Stimulated activated naive CD4-positive, alpha-beta T cell treated with Interleukin-2 at 50 U/mL for 16 hours (primary cell): Measurements from ENCODE around the gene TMEM260.
"Not testable (repeated sequence)": the region's sequence is repeated elsewhere in the genome, so short reads cannot be mapped to it uniquely, and the experiment has no call there.

Experiments used
- DNase-seq: peaks from one replicate; lab custom pipeline; 2025; lab: John Stamatoyannopoulos, UW

Gene TMEM260

DNA sequence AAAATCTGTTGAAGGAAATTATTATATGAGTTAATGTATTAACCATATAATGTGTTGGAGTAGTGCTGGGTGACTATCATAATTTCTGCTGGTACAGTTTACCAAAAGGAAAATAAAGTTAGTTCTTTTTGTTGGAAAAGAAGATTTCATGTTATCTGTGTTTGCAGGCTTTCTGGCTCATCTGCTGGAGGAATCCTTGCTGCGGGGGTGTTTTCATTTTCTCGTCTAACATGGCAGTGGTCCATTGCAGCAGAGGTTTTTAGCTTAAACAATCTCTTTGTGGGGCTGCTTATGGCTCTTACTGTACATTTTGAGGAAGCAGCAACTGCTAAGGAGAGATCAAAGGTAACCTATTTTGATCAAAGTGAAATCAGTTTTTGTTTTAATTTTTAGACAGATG, 24.1 kb downstream of the TMEM260 start:
- no peak for DNase-seq

DNA sequence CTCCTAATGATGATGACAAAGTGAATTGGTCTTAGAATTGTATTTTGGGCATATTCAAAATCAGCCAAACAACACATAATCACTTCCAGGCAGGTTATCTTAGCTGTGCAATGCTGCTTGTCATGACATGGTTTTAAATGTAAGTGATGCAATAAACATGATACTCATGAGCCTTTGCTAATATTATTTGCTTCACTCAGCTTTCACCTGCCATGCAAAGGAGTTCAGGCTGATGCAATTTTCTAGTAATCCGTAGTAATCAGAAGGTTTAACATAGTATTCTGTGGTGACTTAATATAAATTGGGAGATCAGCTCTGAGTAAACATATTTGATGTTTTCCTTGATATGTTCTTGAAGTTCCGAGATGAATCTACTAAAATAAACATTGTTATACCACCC, 29.1 kb downstream of the TMEM260 start:
- no peak for DNase-seq

DNA sequence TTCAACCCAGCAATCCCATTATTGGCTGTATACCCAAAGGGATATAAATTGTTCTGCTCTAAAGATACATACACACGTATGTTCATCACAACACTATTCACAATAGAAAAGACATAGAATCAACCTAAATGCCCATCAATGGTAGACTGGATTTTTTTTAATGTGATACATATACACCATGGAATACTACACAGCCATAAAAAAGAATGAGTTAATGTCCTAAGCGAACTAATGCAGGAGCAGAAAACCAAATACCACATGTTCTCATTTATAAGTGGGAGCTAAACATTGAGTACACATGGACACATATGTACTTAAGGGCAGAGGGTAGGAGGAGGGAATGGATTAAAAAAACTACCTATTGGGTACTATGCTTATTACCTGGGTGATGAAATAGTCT, 32.1 kb downstream of the TMEM260 start:
- not testable (repeated sequence) for DNase-seq

GRCh38 chr14:56617084-56617483, 37.5 kb downstream of the TMEM260 start:
- DNase-seq = no peak

- DNase-seq = no peak
Observed at GRCh38 chr14:56630707-56631106, 51.1 kb downstream of the TMEM260 start.

- no peak for DNase-seq
Observed at GRCh38 chr14:56632195-56632594, 52.6 kb downstream of the TMEM260 start.

GRCh38 chr14:56633544-56633943, 53.9 kb downstream of the TMEM260 start:
- no peak for DNase-seq

- DNase-seq = no peak
Observed at GRCh38 chr14:56635041-56635440, 55.4 kb downstream of the TMEM260 start.

GRCh38 chr14:56647493-56647892, 67.9 kb downstream of the TMEM260 start:
- no peak for DNase-seq

DNA sequence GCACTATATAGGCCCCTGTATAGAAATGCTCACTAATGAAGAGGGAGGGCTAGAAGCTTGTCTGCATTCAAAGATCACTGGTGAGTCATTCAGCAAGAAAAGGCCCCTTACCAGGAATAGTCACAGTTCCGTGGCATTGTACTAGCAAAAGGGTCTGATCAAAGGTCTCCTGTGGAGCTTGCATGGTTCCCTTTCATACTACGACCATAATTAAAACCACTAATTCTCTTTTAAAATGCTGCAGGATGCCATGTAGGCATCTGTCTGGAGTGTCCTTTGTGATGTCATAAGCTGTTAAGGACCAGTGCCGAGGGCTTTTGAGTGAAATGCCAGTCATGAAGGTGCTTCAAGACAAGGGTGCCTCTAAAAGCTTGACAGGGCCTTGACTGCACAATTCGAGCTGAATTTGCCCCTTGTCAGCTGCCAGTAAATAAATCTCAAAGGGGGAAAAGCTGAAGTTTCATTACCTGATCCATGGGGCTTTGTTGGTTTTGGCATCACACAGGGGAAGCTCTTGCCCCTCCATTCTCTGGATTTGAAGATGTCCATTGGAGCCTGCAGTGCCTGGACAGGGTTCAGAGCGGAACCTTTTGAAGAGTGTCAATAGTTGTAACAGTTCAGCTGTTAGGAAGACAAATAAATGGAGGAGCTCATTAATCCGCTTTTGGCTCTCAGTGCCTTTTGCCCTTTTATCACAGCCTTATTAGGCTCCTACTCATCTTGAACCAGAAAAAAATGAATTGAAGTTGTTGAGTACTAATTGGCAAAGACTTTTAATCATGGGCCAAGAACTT, 69.1 kb downstream of the TMEM260 start:
- no peak for DNase-seq

DNA sequence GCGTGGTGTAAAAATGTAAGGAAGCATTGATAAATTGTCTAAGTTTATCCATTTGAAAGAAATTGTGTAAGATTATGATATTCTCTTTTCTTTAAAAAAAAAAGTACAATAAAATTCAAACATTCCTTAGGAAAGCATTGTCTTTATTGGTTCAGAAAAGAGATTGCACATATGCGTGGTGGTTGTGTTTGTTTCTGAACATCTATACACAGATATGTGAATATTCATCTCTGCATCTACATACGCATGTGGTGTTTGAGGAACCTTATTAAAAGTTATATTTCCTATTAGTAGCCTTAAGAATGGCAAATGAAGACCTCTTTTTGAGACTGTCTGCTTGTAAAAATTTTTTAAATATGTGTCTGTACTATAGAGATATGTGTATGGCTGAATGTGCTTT, 69.8 kb downstream of the TMEM260 start:
- DNase-seq = no peak

GRCh38 chr14:56650048-56650447, 70.5 kb downstream of the TMEM260 start:
- DNase-seq = no peak

GRCh38 chr14:56650979-56651378, 71.4 kb downstream of the TMEM260 start:
- no peak for DNase-seq

DNA sequence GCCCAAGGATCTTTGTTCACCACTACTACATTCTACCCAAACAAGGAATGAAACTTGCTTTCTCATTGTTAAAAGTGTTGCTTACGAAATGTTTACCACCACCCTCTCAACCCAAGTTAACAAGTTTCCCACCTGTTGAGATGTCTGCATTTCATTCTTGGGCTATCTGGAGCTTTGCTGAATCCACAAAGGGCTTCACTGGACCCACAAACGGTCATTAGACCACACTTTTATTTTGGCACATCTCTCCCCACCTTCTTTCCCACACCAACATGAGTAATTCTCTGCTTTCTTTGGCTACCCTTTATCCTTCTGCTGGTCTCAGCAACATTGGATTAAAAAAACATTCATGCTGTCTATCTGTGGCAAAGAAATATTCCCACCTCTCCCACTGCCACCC, 78.0 kb downstream of the TMEM260 start:
- DNase-seq = no peak

DNA sequence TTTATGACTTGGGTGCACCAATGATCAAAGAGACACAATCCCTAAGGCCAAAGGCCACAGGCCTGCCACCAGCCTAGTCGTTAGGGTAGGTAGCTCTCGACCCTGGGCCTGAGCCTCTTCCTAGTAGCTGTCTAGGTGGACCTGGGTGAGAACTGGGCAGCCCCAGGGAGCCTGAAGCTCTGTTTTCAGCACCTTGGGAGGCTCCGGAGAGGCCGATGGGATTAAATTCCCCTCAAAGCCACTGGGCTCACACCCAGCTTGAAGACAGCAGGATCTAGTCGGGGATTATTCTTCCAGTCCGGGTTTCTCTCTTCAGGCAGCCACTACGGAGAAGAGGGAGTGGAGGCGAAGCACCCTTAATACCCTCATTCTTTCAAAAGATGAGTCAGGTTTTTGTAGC, 79.8 kb downstream of the TMEM260 start:
- no peak for DNase-seq

DNA sequence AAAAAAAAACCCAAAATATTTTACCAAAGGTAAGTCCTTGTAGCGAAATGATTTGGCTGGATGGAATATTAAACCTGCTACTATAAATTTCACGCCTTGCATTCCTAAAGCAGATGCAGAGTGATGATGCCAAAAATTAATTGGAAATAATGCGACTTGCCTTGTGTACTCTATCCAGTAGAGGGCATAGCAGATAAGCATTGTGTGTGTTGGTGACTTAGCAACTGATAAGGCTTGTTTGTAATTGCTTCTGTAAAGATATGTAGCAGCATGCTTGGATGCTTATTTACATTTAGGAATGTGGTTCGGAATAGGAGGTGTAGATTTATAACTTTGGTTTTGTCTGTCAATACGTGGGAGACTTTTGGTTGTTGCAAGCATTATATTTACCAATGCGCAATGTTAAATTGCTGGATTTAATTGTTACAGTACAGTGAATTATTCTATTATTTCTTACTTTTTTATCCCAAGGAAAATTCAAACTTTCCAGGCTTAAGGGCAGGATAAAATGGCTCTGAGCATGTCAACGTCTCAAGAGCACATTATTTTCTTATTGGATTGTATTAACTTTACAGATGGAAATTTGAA, 80.5 kb downstream of the TMEM260 start:
- DNase-seq = no peak

DNA sequence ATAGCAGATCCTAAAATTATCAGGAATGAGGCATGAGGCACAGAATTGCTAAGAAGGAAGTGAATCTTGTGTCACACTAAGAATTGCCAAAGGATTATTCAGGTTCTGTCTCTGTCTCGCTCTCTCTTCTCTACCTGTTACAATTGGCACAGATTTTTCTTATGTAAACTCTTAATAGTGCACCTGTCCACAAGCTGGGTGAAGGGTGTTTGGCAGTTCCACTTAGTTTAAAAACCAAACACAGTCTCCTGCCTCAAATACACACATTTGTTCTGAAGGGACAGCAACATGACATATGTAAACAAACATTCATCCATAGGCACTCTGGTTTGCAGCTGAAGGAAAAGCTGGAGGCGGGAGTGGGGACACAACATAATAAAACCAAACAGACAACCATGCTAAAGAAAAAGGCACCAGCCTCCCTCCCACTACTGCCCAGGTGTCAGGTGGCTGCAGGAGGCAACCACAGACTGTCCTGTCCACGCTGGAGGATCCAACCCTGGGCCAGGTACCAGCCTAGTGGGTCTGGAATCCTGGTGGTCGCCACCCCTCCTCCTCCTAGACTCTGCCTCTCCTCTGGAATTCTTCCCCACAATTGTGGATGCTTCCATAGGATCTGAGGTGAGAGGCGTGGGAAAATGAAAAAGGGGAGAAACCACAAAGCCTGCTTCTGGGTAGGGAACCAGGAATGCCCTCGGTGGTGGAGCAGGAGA, 81.2 kb downstream of the TMEM260 start:
- DNase-seq = no peak

DNA sequence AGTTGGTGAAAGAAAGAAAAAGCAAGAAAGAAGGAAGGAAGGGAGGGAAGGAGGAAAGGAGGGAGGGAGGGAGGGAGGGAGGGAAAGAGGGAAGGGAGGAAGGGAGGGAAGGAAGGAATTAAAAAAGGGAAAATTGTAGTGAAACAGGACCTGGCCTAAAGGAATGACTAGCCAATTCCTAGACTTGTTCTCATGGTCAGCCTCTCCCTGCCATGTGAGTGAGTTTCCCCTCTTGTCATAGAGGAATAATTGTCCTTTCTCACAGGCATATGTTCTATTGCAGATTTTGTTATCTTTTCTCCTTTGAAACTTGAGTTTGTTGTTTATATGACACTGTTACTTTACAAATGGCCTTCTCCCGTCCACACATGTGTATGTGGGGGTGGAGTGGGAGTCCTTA, 81.9 kb downstream of the TMEM260 start:
- DNase-seq = no peak

GRCh38 chr14:56664811-56665421, 85.3 kb downstream of the TMEM260 start:
- DNase-seq = no peak

GRCh38 chr14:56666294-56666693, 86.7 kb downstream of the TMEM260 start:
- no peak for DNase-seq

- no peak for DNase-seq
Observed at GRCh38 chr14:56666716-56667115, 87.1 kb downstream of the TMEM260 start.

DNA sequence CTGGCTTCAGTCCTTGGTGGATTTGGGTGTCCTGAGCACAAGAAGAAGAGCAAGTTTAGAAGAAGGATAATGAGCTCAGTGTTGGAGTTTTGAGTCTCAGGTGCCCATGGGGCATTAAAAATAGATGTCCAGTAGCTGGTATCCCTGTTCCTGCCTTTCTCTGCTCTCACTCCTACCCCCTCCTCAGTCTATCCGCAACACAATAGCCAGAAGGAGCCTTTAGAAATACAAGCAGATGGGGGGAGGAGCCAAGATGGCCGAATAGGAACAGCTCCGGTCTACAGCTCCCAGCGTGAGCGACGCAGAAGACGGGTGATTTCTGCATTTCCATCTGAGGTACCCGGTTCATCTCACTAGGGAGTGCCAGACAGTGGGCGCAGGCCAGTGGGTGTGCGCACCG, 87.7 kb downstream of the TMEM260 start:
- not testable (repeated sequence) for DNase-seq

DNA sequence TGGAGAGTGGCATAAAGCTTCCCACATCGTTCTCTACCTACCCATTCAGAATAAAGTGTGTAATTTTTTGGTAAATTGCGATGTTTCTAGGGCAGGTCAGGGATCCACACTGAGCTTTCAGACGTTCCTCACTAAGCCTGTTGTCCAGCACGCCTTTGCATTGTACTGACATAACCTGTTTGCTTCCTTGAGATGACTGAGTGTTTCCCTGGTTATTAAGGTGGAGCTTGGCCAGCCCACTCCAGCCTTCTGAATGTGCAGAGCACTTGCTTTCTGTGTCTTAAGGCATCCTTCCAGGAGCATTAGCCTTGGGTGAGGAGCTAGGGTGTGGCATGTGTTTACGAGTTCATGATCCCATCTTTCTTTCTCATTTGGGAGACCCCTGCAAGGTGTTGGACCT, 96.4 kb downstream of the TMEM260 start:
- DNase-seq = no peak
